Heart left ventricle (tissue), 16 donors: ENCODE measurements around the gene TTC33. TPM values are rescaled to one million over a fixed set of nuclear protein-coding genes. Genes with fewer than 3 reads are reported as not detected.

ENCODE experiments used
- ATAC-seq, 4 donors: fragments of 200-7000 bp; cut with Tn5 transposase; one replicate each; pipeline ENCODE4 v1.9.1; 2020 to 2022; ENCODE audit warnings: moderate library complexity in 4 of 4, mild to moderate bottlenecking in 3 of 4, moderate number of reproducible peaks in 1 of 4
- DNase-seq, 5 donors: peaks; one replicate each; pipeline ENCODE4 v3.0.0-alpha.2; 2020
- H3K27ac ChIP-seq, 12 donors: fragments of 200-600 bp; sonication (generic) in 4 of 12; one replicate each; pipeline versions ENCODE4 v1.5.0 to v1.8.0; 2016 to 2022; ENCODE audit warnings: mild to moderate bottlenecking in 2 of 12
- H3K27me3 ChIP-seq, 9 donors: fragments of 200-600 bp; sonication (generic) in 2 of 9; one replicate each; pipeline versions ENCODE4 v1.5.1 to v1.8.0; 2016 to 2022; ENCODE audit warnings: mild to moderate bottlenecking in 3 of 9
- H3K36me3 ChIP-seq, 9 donors: fragments of 200-600 bp; sonication (generic) in 2 of 9; one replicate each; pipeline versions ENCODE4 v1.5.0 to v1.8.0; 2018 to 2022; ENCODE audit warnings: mild to moderate bottlenecking in 2 of 9
- H3K4me1 ChIP-seq, 12 donors: fragments of 200-600 bp; sonication (generic) in 4 of 12; one replicate each; pipeline versions ENCODE4 v1.5.0 to v1.8.0; 2016 to 2022; ENCODE audit warnings: mild to moderate bottlenecking in 3 of 12
- H3K4me3 ChIP-seq, 12 donors: fragments of 200-600 bp; sonication (generic) in 4 of 12; one replicate each; pipeline versions ENCODE4 v1.5.0 to v1.8.0; 2017 to 2022; ENCODE audit warnings: mild to moderate bottlenecking in 9 of 12, moderate library complexity in 4 of 12
- H3K9me3 ChIP-seq, 12 donors: fragments of 200-600 bp; sonication (generic) in 4 of 12; one replicate each; pipeline versions ENCODE4 v1.5.0 to v1.8.0; 2016 to 2022; ENCODE audit warnings: mild to moderate bottlenecking in 1 of 12
- CTCF ChIP-seq, 12 donors: fragments of 200-600 bp; sonication (generic) in 4 of 12; IDR thresholded peaks; one replicate each; pipeline versions ENCODE4 v1.5.0 to v1.8.0; 2018 to 2022; ENCODE audit warnings: antibody characterized with exemption in 12 of 12, mild to moderate bottlenecking in 5 of 12
- POLR2A ChIP-seq, 2 donors: fragments of 450-650 bp; IDR thresholded peaks; one replicate each; pipeline ENCODE4 v1.6.1; 2017; ENCODE audit warnings: antibody characterized with exemption in 2 of 2, mild to moderate bottlenecking in 2 of 2, moderate library complexity in 2 of 2
- WGBS, 4 donors: extraction: QIAGEN DNeasy Blood & Tissue Kit in 2 of 4; methylation state at CpG; one replicate each; pipeline versions ENCODE4 v1.1.5 to v1.1.7; 2013 to 2018; 5-methylcytosine and 5-hydroxymethylcytosine counted together
- intact Hi-C, 10 donors: fragments of 100-400 bp; cut with DNase I; formaldehyde crosslinking; loops; one replicate each; pipeline versions ENCODE4 v1.11.1 to v1.14.2; 2022
- polyA plus RNA-seq, 2 donors: library from polyadenylated mRNA; stranded (reverse); fragments of 200-250 nt; gene quantifications; one replicate each; pipeline ENCODE4 v1.2.3, GENCODE V29; 2013
- total RNA-seq, 9 donors: library from RNA; depleted of rRNA in 2 of 9; stranded (reverse); fragments of >200 nt in 2 of 9; fragmentation: NEBNext Ultra II Directional in 3 of 9; extraction: Animal tissue kit (Norgen Biotek cat#: 25700) in 3 of 9; gene quantifications; one replicate each; pipeline versions ENCODE4 v1.1.0 to v1.2.4, GENCODE V29; 2016 to 2023
- donor health status: ischemic (EF 13 %, LVEDD 7.1; RV severe dilation, severe dysfunction).
- donor health status: healthy with polysubstance abuse.
- donor health status: DM: no; HTN: yes; CAD: no.
- donor health status: DM: no; HTN: no; CAD: no.
- donor health status: ischemic (EF 25% LVEDD 6.9; RV normal size, moderate dysfunction).
- donor health status: ischemic (EF 25% LVEDD 5.7; RV mildly dilated, moderate dysfunction).
- donor health status: healthy.
- donor health status: DM: yes; HTN: yes; CAD: no.
- donor health status: ischemic (EF 35%, LVEDD 5.7; RV mildly dilated, moderate dysfunction).
- donor health status: nonischemic (EF 11% LVEDD 7.7; RV severe dilation, severe dysfunction).
- donor health status: DM: yes; HTN: yes; CAD: no.
- donor health status: PGD.
- donor health status: ischemic (EF 29% LVEDD 5.4; RV normal size, mild dysfunction).
- donor health status: nonischemic (EF 23%, LVEDD 6.1; RV moderate dilation, normal function).

The TTC33 gene
- total and polyA plus RNA-seq, 11 donors = 5.6 to 20.0 (median 14.2) TPM

- TF ChIP-seq CTCF (IDR thresholded peaks at IDR 0.05) (no peak), POLR2A (IDR thresholded peaks at IDR 0.05) (no peak)
- H3K4me3 ChIP-seq = peak overlapping the region in 2 of 12 donors; percentile 86 to 89
These were observed 66.8 kb downstream of the TTC33 start for GRCh38 chr5:40688996-40689395.

GRCh38 chr5:40688127-40688761 is 67.5 kb downstream of the TTC33 start:
- peak overlapping the region in 8 of 12 donors; percentile 58 to 96 (median 86) for H3K4me3 ChIP-seq
- no peaks in the 10 kb centered on the region for H3K9me3 ChIP-seq
- no peaks in the 10 kb centered on the region for H3K27me3 ChIP-seq
- WGBS, 4 donors = 1 to 3% (median 2%) methylated on average over 8 of the region's 8 CpGs
- peaks cover 0 to 70% (median 31%) of the 10 kb centered on the region in 9 donors for H3K36me3 ChIP-seq
- H3K4me1 ChIP-seq = peaks cover 0 to 70% (median 22%) of the 10 kb centered on the region in 12 donors
- TF ChIP-seq CTCF (IDR thresholded peaks at IDR 0.05) = peak; percentile 78 to 94 (median 86)
- no peak for TF ChIP-seq POLR2A (IDR thresholded peaks at IDR 0.05)
- H3K27ac ChIP-seq = peak overlapping the region in 10 of 12 donors; percentile 1 to 97 (median 54)
- intact Hi-C loops = loop anchor here (1.0 to 10.0 kb wide), 26 partner anchors 49 to 1113 kb away; no protein-coding TSS in a partner anchor
- DNase-seq (peak; percentile 76 to 88 (median 82)), ATAC-seq (peak; percentile 84 to 92 (median 92))

More at GRCh38 chr5:40688996-40689395, 66.8 kb downstream of the TTC33 start:
- H3K36me3 ChIP-seq = peaks cover 0 to 71% (median 39%) of the 10 kb centered on the region in 9 donors
- ATAC-seq = no peak
- H3K27ac ChIP-seq = peak overlapping the region in 7 of 12 donors; percentile 1 to 97 (median 58)
- peaks cover 0 to 66% (median 22%) of the 10 kb centered on the region in 12 donors for H3K4me1 ChIP-seq
- no peaks in the 10 kb centered on the region for H3K9me3 ChIP-seq
- intact Hi-C loops = loop anchor here (1.0 to 10.0 kb wide), 26 partner anchors 48 to 1114 kb away; no protein-coding TSS in a partner anchor
- no peaks in the 10 kb centered on the region for H3K27me3 ChIP-seq
- DNase-seq = no peak

- intact Hi-C loops = loop anchor here (5.0 to 10.0 kb wide), 21 partner anchors 50 to 1113 kb away; no protein-coding TSS in a partner anchor
- DNase-seq = no peak
- ATAC-seq = no peak
- H3K36me3 ChIP-seq = peaks cover 0 to 62% (median 22%) of the 10 kb centered on the region in 9 donors
- H3K27ac ChIP-seq = peak overlapping the region in 10 of 12 donors; percentile 1 to 97 (median 54)
- 51 to 61% (median 57%) methylated on average over 7 of the region's 7 CpGs for WGBS, 4 donors
- H3K27me3 ChIP-seq = peaks cover 0 to under 1% (median 0%) of the 10 kb centered on the region in 9 donors
- peak overlapping the region in 9 of 12 donors; percentile 4 to 96 (median 86) for H3K4me3 ChIP-seq
- H3K4me1 ChIP-seq = peaks cover 0 to 70% (median 22%) of the 10 kb centered on the region in 12 donors
- H3K9me3 ChIP-seq = no peaks in the 10 kb centered on the region
- TF ChIP-seq CTCF (IDR thresholded peaks at IDR 0.05) (no peak), POLR2A (IDR thresholded peaks at IDR 0.05) (no peak)
These were observed 68.4 kb downstream of the TTC33 start for GRCh38 chr5:40687321-40687720.

GRCh38 chr5:40685976-40686486 is 69.7 kb downstream of the TTC33 start:
- DNase-seq (no peak), ATAC-seq (no peak)
- Histone ChIP-seq H3K9me3 (no peaks in the 10 kb centered on the region), H3K4me3 (peak overlapping the region in 9 of 12 donors; percentile 58 to 96 (median 86)), H3K36me3 (peaks cover 0 to 58% (median 12%) of the 10 kb centered on the region in 9 donors), H3K4me1 (peaks cover 0 to 70% (median 25%) of the 10 kb centered on the region in 12 donors), H3K27ac (peak overlapping the region in 10 of 12 donors; percentile 1 to 97 (median 28)), H3K27me3 (peaks cover 0 to 14% (median 2%) of the 10 kb centered on the region in 9 donors)
- intact Hi-C loops = loop anchor here (5.0 to 10.0 kb wide), 21 partner anchors 51 to 1111 kb away; no protein-coding TSS in a partner anchor
- WGBS, 4 donors = 48 to 65% (median 56%) methylated on average over 1 of the region's 1 CpG
- TF ChIP-seq CTCF (IDR thresholded peaks at IDR 0.05) = no peak
- TF ChIP-seq POLR2A (IDR thresholded peaks at IDR 0.05) = no peak
